ENCODE measurements around the gene ZSWIM1. TPM values are rescaled to one million over a fixed set of nuclear protein-coding genes. Genes with fewer than 3 reads are reported as not detected.
A peak's percentile ranks its signal among the peaks of the same experiment; 100 is the strongest.

The ZSWIM1 gene
- total and polyA plus RNA-seq, 2 of the 13 experiments (the other 11 are each of a cell fraction or from before 2014, with no cell fraction given) = 9.5 to 11.7 TPM

DNA sequence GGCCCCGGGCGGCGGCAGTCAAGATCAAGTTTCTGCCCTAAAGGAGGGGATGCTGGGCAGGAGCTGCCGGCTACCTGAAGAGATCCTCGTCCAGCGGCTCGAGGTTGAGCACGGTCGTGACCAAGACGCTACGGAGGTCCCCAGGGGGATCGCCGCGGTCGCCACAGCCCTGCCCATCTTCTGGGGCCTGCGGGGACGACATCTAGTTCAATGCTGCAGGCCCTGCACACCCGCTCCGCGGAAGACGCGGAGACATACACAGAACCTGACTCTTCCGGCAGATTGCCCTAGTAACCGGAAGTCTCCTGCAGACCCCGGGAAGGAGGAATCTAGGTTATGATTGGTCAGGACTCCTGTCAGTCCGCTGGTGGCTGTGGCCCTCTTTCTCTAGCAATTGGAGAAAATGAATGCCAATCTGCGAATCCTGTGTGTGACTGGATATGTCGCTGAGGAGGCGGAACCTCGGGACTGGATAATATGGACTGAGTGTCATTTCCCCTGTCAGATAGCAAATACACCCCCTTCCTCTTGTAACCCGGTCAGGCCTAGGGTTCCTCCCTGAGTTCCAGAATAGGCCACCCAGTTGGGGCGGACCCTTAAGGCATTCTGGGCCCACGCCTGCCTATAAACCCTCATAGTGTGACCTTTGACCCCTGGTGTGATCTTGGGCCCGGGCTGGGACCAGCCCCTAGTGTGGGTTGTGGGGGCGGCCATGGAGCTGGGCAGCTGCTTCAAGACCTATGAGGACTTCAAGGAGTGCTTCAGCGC, 23.7 kb upstream of the ZSWIM1 start, which contains the start of the genes ACOT8 and ZSWIM3 (continued):
- TF ChIP-seq, protein P1, sequence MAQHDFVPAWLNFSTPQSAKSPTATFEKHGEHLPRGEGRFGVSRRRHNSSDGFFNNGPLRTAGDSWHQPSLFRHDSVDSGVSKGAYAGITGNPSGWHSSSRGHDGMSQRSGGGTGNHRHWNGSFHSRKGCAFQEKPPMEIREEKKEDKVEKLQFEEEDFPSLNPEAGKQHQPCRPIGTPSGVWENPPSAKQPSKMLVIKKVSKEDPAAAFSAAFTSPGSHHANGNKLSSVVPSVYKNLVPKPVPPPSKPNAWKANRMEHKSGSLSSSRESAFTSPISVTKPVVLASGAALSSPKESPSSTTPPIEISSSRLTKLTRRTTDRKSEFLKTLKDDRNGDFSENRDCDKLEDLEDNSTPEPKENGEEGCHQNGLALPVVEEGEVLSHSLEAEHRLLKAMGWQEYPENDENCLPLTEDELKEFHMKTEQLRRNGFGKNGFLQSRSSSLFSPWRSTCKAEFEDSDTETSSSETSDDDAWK (CRISPR knock-in tag; IDR thresholded peaks at IDR 0.05) = no peak
- TF ChIP-seq, protein P2, sequence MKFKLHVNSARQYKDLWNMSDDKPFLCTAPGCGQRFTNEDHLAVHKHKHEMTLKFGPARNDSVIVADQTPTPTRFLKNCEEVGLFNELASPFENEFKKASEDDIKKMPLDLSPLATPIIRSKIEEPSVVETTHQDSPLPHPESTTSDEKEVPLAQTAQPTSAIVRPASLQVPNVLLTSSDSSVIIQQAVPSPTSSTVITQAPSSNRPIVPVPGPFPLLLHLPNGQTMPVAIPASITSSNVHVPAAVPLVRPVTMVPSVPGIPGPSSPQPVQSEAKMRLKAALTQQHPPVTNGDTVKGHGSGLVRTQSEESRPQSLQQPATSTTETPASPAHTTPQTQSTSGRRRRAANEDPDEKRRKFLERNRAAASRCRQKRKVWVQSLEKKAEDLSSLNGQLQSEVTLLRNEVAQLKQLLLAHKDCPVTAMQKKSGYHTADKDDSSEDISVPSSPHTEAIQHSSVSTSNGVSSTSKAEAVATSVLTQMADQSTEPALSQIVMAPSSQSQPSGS (CRISPR knock-in tag; IDR thresholded peaks at IDR 0.05) = peak; percentile 22
- TF ChIP-seq, protein P3, sequence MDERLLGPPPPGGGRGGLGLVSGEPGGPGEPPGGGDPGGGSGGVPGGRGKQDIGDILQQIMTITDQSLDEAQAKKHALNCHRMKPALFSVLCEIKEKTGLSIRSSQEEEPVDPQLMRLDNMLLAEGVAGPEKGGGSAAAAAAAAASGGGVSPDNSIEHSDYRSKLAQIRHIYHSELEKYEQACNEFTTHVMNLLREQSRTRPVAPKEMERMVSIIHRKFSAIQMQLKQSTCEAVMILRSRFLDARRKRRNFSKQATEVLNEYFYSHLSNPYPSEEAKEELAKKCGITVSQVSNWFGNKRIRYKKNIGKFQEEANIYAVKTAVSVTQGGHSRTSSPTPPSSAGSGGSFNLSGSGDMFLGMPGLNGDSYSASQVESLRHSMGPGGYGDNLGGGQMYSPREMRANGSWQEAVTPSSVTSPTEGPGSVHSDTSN (CRISPR knock-in tag; IDR thresholded peaks at IDR 0.05) = peak; percentile 100
- TF ChIP-seq ZNF24 (IDR thresholded peaks at IDR 0.05) (peak; percentile 35; the same call in 1 of the 2 replicates), ZNF747 (CRISPR knock-in tag; IDR thresholded peaks at IDR 0.05; ENCODE audit: borderline replicate concordance) (peak; percentile 60; the same call in 1 of the 2 replicates), PPARG (CRISPR knock-in tag; conservative IDR thresholded peaks at IDR 0.05) (peak; percentile 58), ZNF644 (CRISPR knock-in tag; IDR thresholded peaks at IDR 0.05; ENCODE audit: low read depth) (no peak), TSC22D2 (CRISPR knock-in tag; IDR thresholded peaks at IDR 0.05; ENCODE audit: borderline replicate concordance) (no peak; the same call in 1 of the 2 replicates), RXRB (CRISPR knock-in tag; IDR thresholded peaks at IDR 0.05; ENCODE audit: borderline replicate concordance) (no peak; the same call in 1 of the 2 replicates), DR1 (CRISPR knock-in tag; IDR thresholded peaks at IDR 0.05) (peak; percentile 98), REL (CRISPR knock-in tag; conservative IDR thresholded peaks at IDR 0.05) (no peak)
- TF ChIP-seq, protein P4, sequence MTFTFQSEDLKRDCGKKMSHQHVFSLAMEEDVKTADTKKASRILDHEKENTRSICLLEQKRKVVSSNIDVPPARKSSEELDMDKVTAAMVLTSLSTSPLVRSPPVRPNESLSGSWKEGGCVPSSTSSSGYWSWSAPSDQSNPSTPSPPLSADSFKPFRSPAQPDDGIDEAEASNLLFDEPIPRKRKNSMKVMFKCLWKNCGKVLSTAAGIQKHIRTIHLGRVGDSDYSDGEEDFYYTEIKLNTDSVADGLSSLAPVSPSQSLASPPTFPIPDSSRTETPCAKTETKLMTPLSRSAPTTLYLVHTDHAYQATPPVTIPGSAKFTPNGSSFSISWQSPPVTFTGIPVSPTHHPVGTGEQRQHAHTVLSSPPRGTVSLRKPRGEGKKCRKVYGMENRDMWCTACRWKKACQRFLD (CRISPR knock-in tag; IDR thresholded peaks at IDR 0.05; ENCODE audit: borderline replicate concordance) = peak; percentile 95; the same call in 1 of the 2 replicates
- TF ChIP-seq, protein P5, sequence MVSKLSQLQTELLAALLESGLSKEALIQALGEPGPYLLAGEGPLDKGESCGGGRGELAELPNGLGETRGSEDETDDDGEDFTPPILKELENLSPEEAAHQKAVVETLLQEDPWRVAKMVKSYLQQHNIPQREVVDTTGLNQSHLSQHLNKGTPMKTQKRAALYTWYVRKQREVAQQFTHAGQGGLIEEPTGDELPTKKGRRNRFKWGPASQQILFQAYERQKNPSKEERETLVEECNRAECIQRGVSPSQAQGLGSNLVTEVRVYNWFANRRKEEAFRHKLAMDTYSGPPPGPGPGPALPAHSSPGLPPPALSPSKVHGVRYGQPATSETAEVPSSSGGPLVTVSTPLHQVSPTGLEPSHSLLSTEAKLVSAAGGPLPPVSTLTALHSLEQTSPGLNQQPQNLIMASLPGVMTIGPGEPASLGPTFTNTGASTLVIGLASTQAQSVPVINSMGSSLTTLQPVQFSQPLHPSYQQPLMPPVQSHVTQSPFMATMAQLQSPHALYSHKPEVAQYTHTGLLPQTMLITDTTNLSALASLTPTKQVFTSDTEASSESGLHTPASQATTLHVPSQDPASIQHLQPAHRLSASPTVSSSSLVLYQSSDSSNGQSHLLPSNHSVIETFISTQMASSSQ (IDR thresholded peaks at IDR 0.05; ENCODE audit: low read depth) = no peak
- TF ChIP-seq, protein P5 (CRISPR knock-in tag; IDR thresholded peaks at IDR 0.05; ENCODE audit: borderline replicate concordance) = no peak; the same call in 1 of the 2 replicates
- TF ChIP-seq, protein P6, sequence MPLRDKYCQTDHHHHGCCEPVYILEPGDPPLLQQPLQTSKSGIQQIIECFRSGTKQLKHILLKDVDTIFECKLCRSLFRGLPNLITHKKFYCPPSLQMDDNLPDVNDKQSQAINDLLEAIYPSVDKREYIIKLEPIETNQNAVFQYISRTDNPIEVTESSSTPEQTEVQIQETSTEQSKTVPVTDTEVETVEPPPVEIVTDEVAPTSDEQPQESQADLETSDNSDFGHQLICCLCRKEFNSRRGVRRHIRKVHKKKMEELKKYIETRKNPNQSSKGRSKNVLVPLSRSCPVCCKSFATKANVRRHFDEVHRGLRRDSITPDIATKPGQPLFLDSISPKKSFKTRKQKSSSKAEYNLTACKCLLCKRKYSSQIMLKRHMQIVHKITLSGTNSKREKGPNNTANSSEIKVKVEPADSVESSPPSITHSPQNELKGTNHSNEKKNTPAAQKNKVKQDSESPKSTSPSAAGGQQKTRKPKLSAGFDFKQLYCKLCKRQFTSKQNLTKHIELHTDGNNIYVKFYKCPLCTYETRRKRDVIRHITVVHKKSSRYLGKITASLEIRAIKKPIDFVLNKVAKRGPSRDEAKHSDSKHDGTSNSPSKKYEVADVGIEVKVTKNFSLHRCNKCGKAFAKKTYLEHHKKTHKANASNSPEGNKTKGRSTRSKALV (CRISPR knock-in tag; IDR thresholded peaks at IDR 0.05) = 0 out of 2 replicates have a peak, but pooled peaks have one; percentile 59
